Testis (tissue), 2 donors: ENCODE measurements around the gene SETD5.

Source experiments
- POLR2A ChIP-seq: fragments of 450-650 bp; IDR thresholded peaks from one replicate; pipeline ENCODE4 v1.6.1; 2017; ENCODE audit warnings: antibody characterized with exemption, mild to moderate bottlenecking, moderate library complexity
- TF ChIP-seq, protein P1 (sequence below), 3 experiments: fragments of 450-650 bp in 2 of 3; fragments of 200-600 bp in 1 of 3; sonication (generic) in 1 of 3; IDR thresholded peaks; one replicate each; pipeline ENCODE4 v1.5.1; 2016 to 2019; ENCODE audit warnings: antibody characterized with exemption in 3 of 3, mild to moderate bottlenecking in 2 of 3, moderate library complexity in 1 of 3

DNA sequence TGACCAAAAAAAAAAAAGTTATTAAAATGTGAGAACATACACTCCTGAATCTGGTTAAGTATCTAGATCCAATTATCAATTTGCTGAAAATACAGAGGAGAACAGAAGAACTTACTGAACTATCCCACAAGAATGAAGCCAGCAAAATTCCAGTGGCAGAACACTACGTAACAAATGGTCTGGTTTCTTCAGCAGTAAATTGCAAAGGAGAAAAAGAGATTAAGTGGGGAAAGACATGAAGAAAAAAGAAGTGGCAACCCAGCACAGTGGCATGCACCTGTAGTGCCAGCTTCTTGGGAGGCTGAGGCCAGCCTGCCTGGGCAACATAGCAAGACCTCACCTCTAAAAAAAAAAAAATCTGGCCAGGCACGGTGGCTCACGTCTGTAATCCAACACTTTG, 94.1 kb downstream of the SETD5 start:
- TF ChIP-seq, protein P1, sequence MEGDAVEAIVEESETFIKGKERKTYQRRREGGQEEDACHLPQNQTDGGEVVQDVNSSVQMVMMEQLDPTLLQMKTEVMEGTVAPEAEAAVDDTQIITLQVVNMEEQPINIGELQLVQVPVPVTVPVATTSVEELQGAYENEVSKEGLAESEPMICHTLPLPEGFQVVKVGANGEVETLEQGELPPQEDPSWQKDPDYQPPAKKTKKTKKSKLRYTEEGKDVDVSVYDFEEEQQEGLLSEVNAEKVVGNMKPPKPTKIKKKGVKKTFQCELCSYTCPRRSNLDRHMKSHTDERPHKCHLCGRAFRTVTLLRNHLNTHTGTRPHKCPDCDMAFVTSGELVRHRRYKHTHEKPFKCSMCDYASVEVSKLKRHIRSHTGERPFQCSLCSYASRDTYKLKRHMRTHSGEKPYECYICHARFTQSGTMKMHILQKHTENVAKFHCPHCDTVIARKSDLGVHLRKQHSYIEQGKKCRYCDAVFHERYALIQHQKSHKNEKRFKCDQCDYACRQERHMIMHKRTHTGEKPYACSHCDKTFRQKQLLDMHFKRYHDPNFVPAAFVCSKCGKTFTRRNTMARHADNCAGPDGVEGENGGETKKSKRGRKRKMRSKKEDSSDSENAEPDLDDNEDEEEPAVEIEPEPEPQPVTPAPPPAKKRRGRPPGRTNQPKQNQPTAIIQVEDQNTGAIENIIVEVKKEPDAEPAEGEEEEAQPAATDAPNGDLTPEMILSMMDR (IDR thresholded peaks at IDR 0.05), result no peak
- no peak for TF ChIP-seq POLR2A
